Duodenal mucosa (tissue), 2 donors: ENCODE measurements around the gene EXTL2.

Source experiments
- H3K27ac ChIP-seq: one replicate; pipeline ENCODE4 v1.7.0; 2013; ENCODE audit warnings: low read depth, low read length
- H3K27me3 ChIP-seq, 2 donors: one replicate each; pipeline ENCODE4 v1.7.0; 2013; ENCODE audit warnings: low read length in 2 of 2, control low read depth in 1 of 2; ENCODE audit not compliant: insufficient read depth in 2 of 2, control insufficient read depth in 1 of 2
- H3K36me3 ChIP-seq, 2 donors: one replicate each; pipeline ENCODE4 v1.7.0; 2013; ENCODE audit warnings: low read length in 2 of 2, control low read depth in 1 of 2; ENCODE audit not compliant: insufficient read depth in 2 of 2, control insufficient read depth in 1 of 2
- H3K4me1 ChIP-seq, 2 donors: one replicate each; pipeline ENCODE4 v1.7.0; 2013; ENCODE audit warnings: low read length in 2 of 2, control low read depth in 1 of 2; ENCODE audit not compliant: insufficient read depth in 2 of 2, control insufficient read depth in 1 of 2
- H3K4me3 ChIP-seq, 2 donors: one replicate each; pipeline ENCODE4 v1.7.0; 2013; ENCODE audit warnings: low read length in 2 of 2, low read depth in 1 of 2
- H3K9ac ChIP-seq, 2 donors: one replicate each; pipeline ENCODE4 v1.7.0; 2013; ENCODE audit warnings: low read length in 2 of 2, low read depth in 1 of 2
- H3K9me3 ChIP-seq, 2 donors: one replicate each; pipeline ENCODE4 v1.7.0; 2013; ENCODE audit warnings: low read length in 2 of 2, control low read depth in 1 of 2; ENCODE audit not compliant: control insufficient read depth in 1 of 2

Gene EXTL2

GRCh38 chr1:100882698-100883097 is 11.9 kb downstream of the EXTL2 start:
- Histone ChIP-seq H3K27ac (no peak overlapping the region), H3K4me3 (no peak overlapping the region), H3K9me3 (no peaks in the 10 kb centered on the region), H3K9ac (no peak overlapping the region), H3K27me3 (no peaks in the 10 kb centered on the region), H3K36me3 (peaks cover 0 to 2% of the 10 kb centered on the region in 2 donors), H3K4me1 (peaks cover 0 to 14% of the 10 kb centered on the region in 2 donors)

- no peaks in the 10 kb centered on the region for H3K9me3 ChIP-seq
- H3K4me3 ChIP-seq, result no peak overlapping the region
- H3K27me3 ChIP-seq, result no peaks in the 10 kb centered on the region
- no peak overlapping the region for H3K27ac ChIP-seq
- H3K4me1 ChIP-seq, result peaks cover 0 to 14% of the 10 kb centered on the region in 2 donors
- no peak overlapping the region for H3K9ac ChIP-seq
- peaks cover 0 to 3% of the 10 kb centered on the region in 2 donors for H3K36me3 ChIP-seq
These were observed 13.0 kb downstream of the EXTL2 start for GRCh38 chr1:100881687-100882086.

DNA sequence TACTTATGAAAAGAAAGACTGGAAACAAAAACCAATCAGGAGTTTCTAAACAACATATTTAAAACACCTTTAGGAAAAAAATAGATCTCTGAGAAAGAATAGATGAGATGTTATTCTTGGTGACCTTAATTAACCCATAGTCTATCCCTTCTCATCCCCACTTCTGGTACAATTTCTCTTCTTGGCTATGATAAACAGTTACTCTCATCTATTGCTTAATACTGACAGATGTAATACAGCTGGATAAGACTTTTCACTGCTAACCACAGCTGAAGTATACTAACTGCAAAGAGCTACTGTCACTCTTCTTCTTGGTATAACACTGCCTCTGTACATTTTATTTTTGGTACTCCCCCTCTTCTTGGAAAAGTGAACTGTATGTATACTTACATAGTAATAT is 15.2 kb downstream of the EXTL2 start:
- Histone ChIP-seq H3K36me3 (peaks cover 0 to 3% of the 10 kb centered on the region in 2 donors), H3K4me3 (no peak overlapping the region), H3K27me3 (no peaks in the 10 kb centered on the region), H3K27ac (no peak overlapping the region), H3K9ac (no peak overlapping the region), H3K4me1 (peaks cover 0 to 13% of the 10 kb centered on the region in 2 donors), H3K9me3 (no peaks in the 10 kb centered on the region)

DNA sequence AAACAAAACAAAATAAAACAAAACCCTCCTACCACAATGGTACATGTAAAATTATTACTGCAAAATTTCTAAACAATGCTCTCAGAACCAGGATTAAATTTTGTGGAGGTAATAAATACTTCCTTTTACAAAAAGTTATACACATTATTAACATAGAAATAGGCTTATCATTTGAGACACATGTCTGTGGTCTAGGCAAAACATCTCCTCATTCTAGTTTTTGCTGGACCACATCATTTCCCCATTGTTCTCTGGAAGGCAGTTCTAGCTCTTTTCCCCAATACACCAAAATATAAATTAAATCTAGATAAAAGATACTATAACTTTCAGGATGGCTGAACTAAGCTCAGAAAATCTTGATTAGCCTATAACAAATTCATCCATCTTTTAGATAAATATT is 18.4 kb downstream of the EXTL2 start:
- Histone ChIP-seq H3K36me3 (peaks cover 0 to 3% of the 10 kb centered on the region in 2 donors), H3K4me1 (no peaks in the 10 kb centered on the region), H3K9ac (no peak overlapping the region), H3K9me3 (no peaks in the 10 kb centered on the region), H3K27ac (no peak overlapping the region), H3K4me3 (no peak overlapping the region), H3K27me3 (no peaks in the 10 kb centered on the region)

DNA sequence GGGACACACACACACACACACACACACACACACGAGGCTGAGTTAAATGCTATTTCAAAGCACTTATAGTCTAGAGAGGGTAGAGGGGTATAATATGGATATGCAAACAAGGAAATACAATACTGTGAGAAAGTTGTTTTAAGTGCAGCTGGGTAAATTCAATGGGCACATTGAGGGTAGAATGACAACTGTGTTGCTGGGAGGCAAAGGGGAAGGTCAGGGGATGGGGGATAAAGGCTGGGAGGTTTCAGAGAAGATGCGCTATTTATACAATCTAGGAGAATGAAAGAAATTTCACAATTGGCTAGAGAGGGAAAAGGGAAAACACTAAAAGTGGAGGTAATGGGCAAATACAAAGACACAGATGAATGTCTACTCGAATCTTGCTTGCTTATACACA is 19.4 kb downstream of the EXTL2 start:
- H3K36me3 ChIP-seq, result peaks cover 0 to 3% of the 10 kb centered on the region in 2 donors
- no peak overlapping the region for H3K27ac ChIP-seq
- no peaks in the 10 kb centered on the region for H3K4me1 ChIP-seq
- no peaks in the 10 kb centered on the region for H3K27me3 ChIP-seq
- no peaks in the 10 kb centered on the region for H3K9me3 ChIP-seq
- no peak overlapping the region for H3K4me3 ChIP-seq
- no peak overlapping the region for H3K9ac ChIP-seq

GRCh38 chr1:100874433-100874832 is 20.2 kb downstream of the EXTL2 start:
- Histone ChIP-seq H3K27ac (no peak overlapping the region), H3K4me1 (no peaks in the 10 kb centered on the region), H3K27me3 (no peaks in the 10 kb centered on the region), H3K36me3 (peaks cover 0 to 3% of the 10 kb centered on the region in 2 donors), H3K9ac (no peak overlapping the region), H3K9me3 (no peaks in the 10 kb centered on the region), H3K4me3 (no peak overlapping the region)

GRCh38 chr1:100869996-100870395 is 24.6 kb downstream of the EXTL2 start:
- Histone ChIP-seq H3K9me3 (no peaks in the 10 kb centered on the region), H3K4me1 (no peaks in the 10 kb centered on the region), H3K36me3 (no peaks in the 10 kb centered on the region), H3K9ac (no peak overlapping the region), H3K27me3 (no peaks in the 10 kb centered on the region), H3K4me3 (no peak overlapping the region), H3K27ac (no peak overlapping the region)

- Histone ChIP-seq H3K9me3 (no peaks in the 10 kb centered on the region), H3K4me1 (no peaks in the 10 kb centered on the region), H3K36me3 (no peaks in the 10 kb centered on the region), H3K4me3 (no peak overlapping the region), H3K9ac (no peak overlapping the region), H3K27me3 (no peaks in the 10 kb centered on the region), H3K27ac (no peak overlapping the region)
These were observed 26.2 kb downstream of the EXTL2 start for GRCh38 chr1:100868364-100868995.

GRCh38 chr1:100866901-100867206 is 27.8 kb downstream of the EXTL2 start:
- Histone ChIP-seq H3K27me3 (no peaks in the 10 kb centered on the region), H3K4me1 (no peaks in the 10 kb centered on the region), H3K4me3 (no peak overlapping the region), H3K27ac (no peak overlapping the region), H3K9ac (no peak overlapping the region), H3K36me3 (no peaks in the 10 kb centered on the region), H3K9me3 (no peaks in the 10 kb centered on the region)

DNA sequence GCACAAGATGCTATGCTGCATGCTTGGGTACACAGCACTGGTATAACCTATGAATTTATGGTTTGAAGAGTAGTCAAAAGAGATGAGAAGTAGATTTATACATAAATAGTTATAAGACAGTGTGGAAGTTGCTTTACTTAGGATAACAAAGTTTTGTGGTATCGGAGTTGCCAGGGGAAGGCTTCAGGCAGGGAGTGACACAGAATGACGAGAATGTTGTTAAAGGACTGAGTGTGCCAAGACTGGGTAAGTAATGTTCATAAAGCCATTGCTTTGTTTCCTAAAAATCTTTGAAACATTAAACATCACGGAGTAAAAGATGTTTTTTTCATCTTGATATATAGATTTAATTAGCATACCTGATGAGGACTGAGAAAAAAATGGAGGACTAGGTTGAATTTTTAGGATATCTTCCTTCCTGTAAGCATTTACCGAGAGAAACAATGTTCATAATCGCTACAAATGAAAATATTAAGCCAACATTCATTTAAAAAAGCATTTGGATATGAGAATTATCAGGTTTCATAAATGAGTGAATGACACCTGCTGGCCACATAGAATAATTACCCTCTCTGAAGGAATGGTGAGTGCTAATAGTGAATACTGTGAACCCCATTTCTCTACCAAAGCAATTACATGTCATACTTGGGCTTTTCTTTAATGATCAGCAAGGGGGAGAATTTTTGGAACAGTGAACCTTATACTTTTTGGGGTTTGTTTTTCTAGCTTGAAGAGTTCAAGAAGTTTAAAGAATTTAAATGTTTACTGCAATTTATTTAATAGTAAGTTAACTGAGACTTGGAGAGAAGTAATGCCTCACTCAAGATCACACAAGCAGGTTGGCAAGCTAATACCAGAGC is 28.4 kb downstream of the EXTL2 start:
- Histone ChIP-seq H3K9ac (no peak overlapping the region), H3K27ac (no peak overlapping the region), H3K9me3 (no peaks in the 10 kb centered on the region), H3K4me3 (no peak overlapping the region), H3K27me3 (no peaks in the 10 kb centered on the region), H3K4me1 (no peaks in the 10 kb centered on the region), H3K36me3 (no peaks in the 10 kb centered on the region)
